ENCODE data around the gene MRPL40.

The MRPL40 gene

GRCh38 chr22:19451570-19451969 lies 19.2 kb downstream of the MRPL40 start:
- H3K36me3 ChIP-seq (ENCODE audit: insufficient read depth, low read length), result peaks cover 12% of the 10 kb centered on the region; the same call in 1 of the 2 replicates
- H3K79me2 ChIP-seq (ENCODE audit: control insufficient read depth, insufficient read depth, low read length, unreplicated experiment), result peaks cover 5% of the 10 kb centered on the region
- H3K4me3 ChIP-seq (ENCODE audit: low read depth, low read length), result no peak overlapping the region
- H3K27ac ChIP-seq (ENCODE audit: low read depth, low read length), result no peak overlapping the region
- no peaks in the 10 kb centered on the region for H3K27me3 ChIP-seq (ENCODE audit: insufficient read depth, low read length)
- H3K4me1 ChIP-seq (ENCODE audit: control insufficient read depth, insufficient read depth, low read length, unreplicated experiment), result peaks cover 13% of the 10 kb centered on the region
- no peak overlapping the region for H2AFZ ChIP-seq (ENCODE audit: low read length, unreplicated experiment)

GRCh38 chr22:19453718-19454117 lies 21.4 kb downstream of the MRPL40 start:
- no peak overlapping the region for H3K27ac ChIP-seq (ENCODE audit: low read depth, low read length)
- no peaks in the 10 kb centered on the region for H3K79me2 ChIP-seq (ENCODE audit: control insufficient read depth, insufficient read depth, low read length, unreplicated experiment)
- no peak overlapping the region for H3K4me3 ChIP-seq (ENCODE audit: low read depth, low read length)
- H3K4me1 ChIP-seq (ENCODE audit: control insufficient read depth, insufficient read depth, low read length, unreplicated experiment), result peaks cover 13% of the 10 kb centered on the region
- no peak overlapping the region for H2AFZ ChIP-seq (ENCODE audit: low read length, unreplicated experiment)
- no peaks in the 10 kb centered on the region for H3K27me3 ChIP-seq (ENCODE audit: insufficient read depth, low read length)
- H3K36me3 ChIP-seq (ENCODE audit: insufficient read depth, low read length), result peaks cover 12% of the 10 kb centered on the region; the same call in 1 of the 2 replicates

- peaks cover 12% of the 10 kb centered on the region; the same call in 1 of the 2 replicates for H3K36me3 ChIP-seq (ENCODE audit: insufficient read depth, low read length)
- no peak overlapping the region for H2AFZ ChIP-seq (ENCODE audit: low read length, unreplicated experiment)
- H3K27ac ChIP-seq (ENCODE audit: low read depth, low read length), result no peak overlapping the region
- H3K27me3 ChIP-seq (ENCODE audit: insufficient read depth, low read length), result no peaks in the 10 kb centered on the region
- no peak overlapping the region for H3K4me3 ChIP-seq (ENCODE audit: low read depth, low read length)
- peaks cover 13% of the 10 kb centered on the region for H3K4me1 ChIP-seq (ENCODE audit: control insufficient read depth, insufficient read depth, low read length, unreplicated experiment)
- no peaks in the 10 kb centered on the region for H3K79me2 ChIP-seq (ENCODE audit: control insufficient read depth, insufficient read depth, low read length, unreplicated experiment)
Measured at GRCh38 chr22:19454156-19454555, 21.8 kb downstream of the MRPL40 start.

- H3K36me3 ChIP-seq (ENCODE audit: insufficient read depth, low read length), result peaks cover 12% of the 10 kb centered on the region; the same call in 1 of the 2 replicates
- no peak overlapping the region for H3K4me3 ChIP-seq (ENCODE audit: low read depth, low read length)
Measured at GRCh38 chr22:19455033-19455432, 22.7 kb downstream of the MRPL40 start.

GRCh38 chr22:19455585-19456370 lies 23.4 kb downstream of the MRPL40 start:
- Histone ChIP-seq H3K27ac (ENCODE audit: low read depth, low read length) (no peak overlapping the region), H3K79me2 (ENCODE audit: control insufficient read depth, insufficient read depth, low read length, unreplicated experiment) (no peaks in the 10 kb centered on the region), H3K36me3 (ENCODE audit: insufficient read depth, low read length) (peaks cover 12% of the 10 kb centered on the region; the same call in 1 of the 2 replicates), H3K4me1 (ENCODE audit: control insufficient read depth, insufficient read depth, low read length, unreplicated experiment) (peaks cover 13% of the 10 kb centered on the region), H3K4me3 (ENCODE audit: low read depth, low read length) (no peak overlapping the region), H3K27me3 (ENCODE audit: insufficient read depth, low read length) (no peaks in the 10 kb centered on the region), H2AFZ (ENCODE audit: low read length, unreplicated experiment) (no peak overlapping the region)

More at GRCh38 chr22:19455033-19455432, 22.7 kb downstream of the MRPL40 start:
- no peak overlapping the region for H2AFZ ChIP-seq (ENCODE audit: low read length, unreplicated experiment)
- no peak overlapping the region for H3K27ac ChIP-seq (ENCODE audit: low read depth, low read length)
- peaks cover 13% of the 10 kb centered on the region for H3K4me1 ChIP-seq (ENCODE audit: control insufficient read depth, insufficient read depth, low read length, unreplicated experiment)
- no peaks in the 10 kb centered on the region for H3K27me3 ChIP-seq (ENCODE audit: insufficient read depth, low read length)
- no peaks in the 10 kb centered on the region for H3K79me2 ChIP-seq (ENCODE audit: control insufficient read depth, insufficient read depth, low read length, unreplicated experiment)

- H3K4me1 ChIP-seq (ENCODE audit: control insufficient read depth, insufficient read depth, low read length, unreplicated experiment), result peaks cover 13% of the 10 kb centered on the region
- H3K27ac ChIP-seq (ENCODE audit: low read depth, low read length), result no peak overlapping the region
- peaks cover 11% of the 10 kb centered on the region; the same call in 1 of the 2 replicates for H3K36me3 ChIP-seq (ENCODE audit: insufficient read depth, low read length)
- H3K4me3 ChIP-seq (ENCODE audit: low read depth, low read length), result no peak overlapping the region
- no peaks in the 10 kb centered on the region for H3K27me3 ChIP-seq (ENCODE audit: insufficient read depth, low read length)
- no peak overlapping the region for H2AFZ ChIP-seq (ENCODE audit: low read length, unreplicated experiment)
- H3K79me2 ChIP-seq (ENCODE audit: control insufficient read depth, insufficient read depth, low read length, unreplicated experiment), result no peaks in the 10 kb centered on the region
Measured at GRCh38 chr22:19456541-19456940, 24.2 kb downstream of the MRPL40 start.

- H3K4me3 ChIP-seq (ENCODE audit: low read depth, low read length), result no peak overlapping the region
- H3K36me3 ChIP-seq (ENCODE audit: insufficient read depth, low read length), result peaks cover 6% of the 10 kb centered on the region; the same call in 1 of the 2 replicates
- H3K4me1 ChIP-seq (ENCODE audit: control insufficient read depth, insufficient read depth, low read length, unreplicated experiment), result peaks cover 13% of the 10 kb centered on the region
- no peak overlapping the region for H3K27ac ChIP-seq (ENCODE audit: low read depth, low read length)
- H3K79me2 ChIP-seq (ENCODE audit: control insufficient read depth, insufficient read depth, low read length, unreplicated experiment), result no peaks in the 10 kb centered on the region
- H3K27me3 ChIP-seq (ENCODE audit: insufficient read depth, low read length), result no peaks in the 10 kb centered on the region
- H2AFZ ChIP-seq (ENCODE audit: low read length, unreplicated experiment), result no peak overlapping the region
Measured at GRCh38 chr22:19457828-19458428, 25.6 kb downstream of the MRPL40 start.

GRCh38 chr22:19460036-19460435 lies 27.7 kb downstream of the MRPL40 start:
- Histone ChIP-seq H3K36me3 (ENCODE audit: insufficient read depth, low read length) (peaks cover 5% of the 10 kb centered on the region; the same call in 1 of the 2 replicates), H3K4me1 (ENCODE audit: control insufficient read depth, insufficient read depth, low read length, unreplicated experiment) (peaks cover 16% of the 10 kb centered on the region), H2AFZ (ENCODE audit: low read length, unreplicated experiment) (no peak overlapping the region), H3K79me2 (ENCODE audit: control insufficient read depth, insufficient read depth, low read length, unreplicated experiment) (no peaks in the 10 kb centered on the region), H3K27ac (ENCODE audit: low read depth, low read length) (no peak overlapping the region), H3K4me3 (ENCODE audit: low read depth, low read length) (no peak overlapping the region), H3K27me3 (ENCODE audit: insufficient read depth, low read length) (no peaks in the 10 kb centered on the region)

GRCh38 chr22:19461506-19461905 lies 29.2 kb downstream of the MRPL40 start:
- Histone ChIP-seq H3K27ac (ENCODE audit: low read depth, low read length) (no peak overlapping the region), H2AFZ (ENCODE audit: low read length, unreplicated experiment) (no peak overlapping the region), H3K79me2 (ENCODE audit: control insufficient read depth, insufficient read depth, low read length, unreplicated experiment) (no peaks in the 10 kb centered on the region), H3K4me3 (ENCODE audit: low read depth, low read length) (no peak overlapping the region), H3K36me3 (ENCODE audit: insufficient read depth, low read length) (peaks cover 4% of the 10 kb centered on the region; the same call in 1 of the 2 replicates), H3K4me1 (ENCODE audit: control insufficient read depth, insufficient read depth, low read length, unreplicated experiment) (peaks cover 4% of the 10 kb centered on the region), H3K27me3 (ENCODE audit: insufficient read depth, low read length) (no peaks in the 10 kb centered on the region)

- Histone ChIP-seq H3K4me1 (ENCODE audit: control insufficient read depth, insufficient read depth, low read length, unreplicated experiment) (peaks cover 4% of the 10 kb centered on the region), H3K4me3 (ENCODE audit: low read depth, low read length) (no peak overlapping the region), H3K79me2 (ENCODE audit: control insufficient read depth, insufficient read depth, low read length, unreplicated experiment) (no peaks in the 10 kb centered on the region), H2AFZ (ENCODE audit: low read length, unreplicated experiment) (no peak overlapping the region), H3K27me3 (ENCODE audit: insufficient read depth, low read length) (no peaks in the 10 kb centered on the region), H3K36me3 (ENCODE audit: insufficient read depth, low read length) (peaks cover 4% of the 10 kb centered on the region; the same call in 1 of the 2 replicates), H3K27ac (ENCODE audit: low read depth, low read length) (no peak overlapping the region)
Measured at GRCh38 chr22:19463008-19463407, 30.7 kb downstream of the MRPL40 start.
